ENCODE results near the gene GDI1. TPM values are rescaled to one million over a fixed set of nuclear protein-coding genes. Genes with fewer than 3 reads are reported as not detected.

Gene GDI1
- polyA plus RNA-seq, 2 of the 4 experiments (the other 2 are of a cell fraction): 124 to 128 TPM

DNA sequence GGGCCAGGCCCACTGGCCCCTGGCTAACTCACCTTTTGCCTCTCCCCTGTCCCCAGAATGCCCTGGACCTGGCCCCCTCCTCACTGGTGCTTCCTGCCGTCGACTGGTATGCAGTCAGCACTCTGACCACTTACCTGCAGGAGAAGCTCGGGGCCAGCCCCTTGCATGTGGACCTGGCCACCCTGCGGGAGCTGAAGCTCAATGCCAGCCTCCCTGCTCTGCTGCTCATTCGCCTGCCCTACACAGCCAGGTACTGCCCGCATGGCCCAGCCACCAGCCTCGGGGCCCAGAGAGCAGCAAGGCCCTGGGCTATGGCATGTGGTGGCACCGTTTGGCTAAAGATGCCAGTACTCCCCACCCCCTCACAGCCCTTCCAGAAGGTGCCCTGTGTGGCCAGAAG lies 4.7 kb upstream of the GDI1 start:
- H3K9me3 ChIP-seq: no peaks in the 10 kb centered on the region
- H3K4me1 ChIP-seq: peaks cover 14% of the 10 kb centered on the region; the same call in 2 of the 3 replicates
- ATAC-seq (no peak), FAIRE-seq (no peak), DNase-seq (ENCODE audit: low read depth in 1 of 2, low spot score in 1 of 2) (no peak)
- no peak overlapping the region for H3K4me3 ChIP-seq
- POLR2A ChIA-PET: no interaction called here
- H3K4me2 ChIP-seq: no peak overlapping the region
- CTCF ChIA-PET: interaction anchor here (0.5 to 1.7 kb wide), 4 partner anchors 16 to 487 kb away, joined by 3 to 4 read pairs (median 3); no protein-coding TSS in a partner anchor
- H3K27ac ChIP-seq: no peak overlapping the region
- no peak for TF ChIP-seq KDM5A (IDR thresholded peaks at IDR 0.05)
- WGBS (ENCODE audit: missing lambda C conversion rate): 90% methylated on average over 2 of the region's 8 CpGs

DNA sequence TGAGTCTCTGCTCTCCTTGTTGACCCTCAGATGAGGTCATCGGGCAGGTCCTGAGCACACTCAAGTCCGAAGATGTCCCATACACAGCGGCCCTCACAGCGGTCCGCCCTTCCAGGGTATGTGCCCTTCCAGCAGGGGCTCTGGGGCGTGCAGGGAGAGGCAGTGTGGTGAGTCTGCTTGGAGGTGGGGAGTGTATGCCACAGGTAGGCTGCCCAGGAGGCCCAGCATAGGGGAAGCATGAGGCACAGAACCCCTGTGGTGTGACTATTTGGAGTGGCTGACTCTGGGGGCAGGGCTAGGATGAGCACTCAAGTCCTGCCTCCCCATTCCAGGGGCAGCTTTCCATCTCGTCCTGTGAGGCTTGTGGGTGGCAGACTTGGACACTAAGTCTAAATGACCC lies 3.3 kb upstream of the GDI1 start:
- Histone ChIP-seq H3K9me3 (no peaks in the 10 kb centered on the region), H3K4me2 (no peak overlapping the region), H3K4me3 (no peak overlapping the region), H3K4me1 (peaks cover 16% of the 10 kb centered on the region; the same call in 2 of the 3 replicates), H3K27ac (no peak overlapping the region)
- no peak for FAIRE-seq
- WGBS (ENCODE audit: missing lambda C conversion rate): 85% methylated on average over 5 of the region's 7 CpGs
- CTCF ChIA-PET: interaction anchor here (1.7 kb wide), 1 partner anchor 17 kb away, joined by 3 read pairs; no protein-coding TSS in a partner anchor
- no peak for ATAC-seq
- no peak for DNase-seq (ENCODE audit: low read depth in 1 of 2, low spot score in 1 of 2)
- TF ChIP-seq, protein P1, sequence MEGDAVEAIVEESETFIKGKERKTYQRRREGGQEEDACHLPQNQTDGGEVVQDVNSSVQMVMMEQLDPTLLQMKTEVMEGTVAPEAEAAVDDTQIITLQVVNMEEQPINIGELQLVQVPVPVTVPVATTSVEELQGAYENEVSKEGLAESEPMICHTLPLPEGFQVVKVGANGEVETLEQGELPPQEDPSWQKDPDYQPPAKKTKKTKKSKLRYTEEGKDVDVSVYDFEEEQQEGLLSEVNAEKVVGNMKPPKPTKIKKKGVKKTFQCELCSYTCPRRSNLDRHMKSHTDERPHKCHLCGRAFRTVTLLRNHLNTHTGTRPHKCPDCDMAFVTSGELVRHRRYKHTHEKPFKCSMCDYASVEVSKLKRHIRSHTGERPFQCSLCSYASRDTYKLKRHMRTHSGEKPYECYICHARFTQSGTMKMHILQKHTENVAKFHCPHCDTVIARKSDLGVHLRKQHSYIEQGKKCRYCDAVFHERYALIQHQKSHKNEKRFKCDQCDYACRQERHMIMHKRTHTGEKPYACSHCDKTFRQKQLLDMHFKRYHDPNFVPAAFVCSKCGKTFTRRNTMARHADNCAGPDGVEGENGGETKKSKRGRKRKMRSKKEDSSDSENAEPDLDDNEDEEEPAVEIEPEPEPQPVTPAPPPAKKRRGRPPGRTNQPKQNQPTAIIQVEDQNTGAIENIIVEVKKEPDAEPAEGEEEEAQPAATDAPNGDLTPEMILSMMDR (IDR thresholded peaks at IDR 0.05): no peak
- TF ChIP-seq MAZ (IDR thresholded peaks at IDR 0.05; ENCODE audit: borderline replicate concordance, low read depth, low read length) (no peak), NR3C1 (IDR thresholded peaks at IDR 0.05) (no peak), RCOR1 (IDR thresholded peaks at IDR 0.05; ENCODE audit: low read depth, low read length) (no peak), SMC3 (IDR thresholded peaks at IDR 0.05) (no peak), POLR2AphosphoS2 (conservative IDR thresholded peaks at IDR 0.05; ENCODE audit: low read length) (no peak)
- TF ChIP-seq, protein P2, sequence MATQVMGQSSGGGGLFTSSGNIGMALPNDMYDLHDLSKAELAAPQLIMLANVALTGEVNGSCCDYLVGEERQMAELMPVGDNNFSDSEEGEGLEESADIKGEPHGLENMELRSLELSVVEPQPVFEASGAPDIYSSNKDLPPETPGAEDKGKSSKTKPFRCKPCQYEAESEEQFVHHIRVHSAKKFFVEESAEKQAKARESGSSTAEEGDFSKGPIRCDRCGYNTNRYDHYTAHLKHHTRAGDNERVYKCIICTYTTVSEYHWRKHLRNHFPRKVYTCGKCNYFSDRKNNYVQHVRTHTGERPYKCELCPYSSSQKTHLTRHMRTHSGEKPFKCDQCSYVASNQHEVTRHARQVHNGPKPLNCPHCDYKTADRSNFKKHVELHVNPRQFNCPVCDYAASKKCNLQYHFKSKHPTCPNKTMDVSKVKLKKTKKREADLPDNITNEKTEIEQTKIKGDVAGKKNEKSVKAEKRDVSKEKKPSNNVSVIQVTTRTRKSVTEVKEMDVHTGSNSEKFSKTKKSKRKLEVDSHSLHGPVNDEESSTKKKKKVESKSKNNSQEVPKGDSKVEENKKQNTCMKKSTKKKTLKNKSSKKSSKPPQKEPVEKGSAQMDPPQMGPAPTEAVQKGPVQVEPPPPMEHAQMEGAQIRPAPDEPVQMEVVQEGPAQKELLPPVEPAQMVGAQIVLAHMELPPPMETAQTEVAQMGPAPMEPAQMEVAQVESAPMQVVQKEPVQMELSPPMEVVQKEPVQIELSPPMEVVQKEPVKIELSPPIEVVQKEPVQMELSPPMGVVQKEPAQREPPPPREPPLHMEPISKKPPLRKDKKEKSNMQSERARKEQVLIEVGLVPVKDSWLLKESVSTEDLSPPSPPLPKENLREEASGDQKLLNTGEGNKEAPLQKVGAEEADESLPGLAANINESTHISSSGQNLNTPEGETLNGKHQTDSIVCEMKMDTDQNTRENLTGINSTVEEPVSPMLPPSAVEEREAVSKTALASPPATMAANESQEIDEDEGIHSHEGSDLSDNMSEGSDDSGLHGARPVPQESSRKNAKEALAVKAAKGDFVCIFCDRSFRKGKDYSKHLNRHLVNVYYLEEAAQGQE (IDR thresholded peaks at IDR 0.05): no peak
- POLR2A ChIA-PET: no interaction called here

DNA sequence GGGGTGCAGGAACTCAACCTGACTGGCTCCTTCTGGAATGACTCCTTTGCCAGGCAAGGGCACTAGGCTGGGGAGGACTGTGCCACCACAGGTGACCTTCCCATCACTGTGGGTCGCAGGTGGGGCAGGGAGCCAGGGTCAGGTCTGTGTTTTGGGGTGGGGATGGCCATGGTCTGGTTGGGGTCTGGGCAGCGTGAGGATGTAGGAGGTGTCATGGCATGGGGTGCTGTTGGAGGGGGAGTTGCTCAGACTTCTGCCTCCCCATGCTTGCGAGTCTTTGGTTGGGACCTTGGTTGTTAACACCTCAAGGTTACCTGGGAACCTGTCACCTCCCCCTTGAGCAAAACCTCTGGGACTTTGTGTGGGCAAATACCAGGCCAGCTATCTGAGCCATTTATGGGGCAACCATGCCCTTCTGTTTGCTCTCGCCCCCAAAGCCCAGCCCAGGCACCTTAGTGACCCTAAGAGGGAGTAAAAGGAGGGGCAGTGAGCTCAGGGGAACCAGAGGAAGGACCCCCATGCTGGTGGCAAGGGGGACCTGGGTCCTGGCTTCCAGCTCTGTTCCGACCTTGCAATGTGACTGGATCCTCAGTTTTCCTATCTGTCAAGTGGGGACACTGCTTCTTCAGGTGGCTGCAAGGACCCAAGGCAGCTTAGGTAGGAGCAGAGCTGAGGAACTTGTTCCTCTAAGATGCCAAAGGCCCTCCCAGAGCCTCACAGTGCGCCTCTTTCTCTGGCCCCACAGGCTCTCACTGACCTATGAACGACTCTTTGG lies 2.4 kb upstream of the GDI1 start:
- WGBS (ENCODE audit: missing lambda C conversion rate): 89% methylated on average over 6 of the region's 7 CpGs
- POLR2A ChIA-PET: interaction anchor here (0.6 kb wide), 1 partner anchor 9 kb away, joined by 3 read pairs; no protein-coding TSS in a partner anchor
- CTCF ChIA-PET: interaction anchor here (0.8 to 1.2 kb wide), 2 partner anchors 18 to 23 kb away, joined by 3 read pairs; no protein-coding TSS in a partner anchor
- Histone ChIP-seq H3K4me2 (no peak overlapping the region), H3K9me3 (no peaks in the 10 kb centered on the region), H3K27ac (no peak overlapping the region), H3K4me1 (peaks cover 13% of the 10 kb centered on the region; the same call in 2 of the 3 replicates), H3K4me3 (no peak overlapping the region)
- FAIRE-seq (no peak), DNase-seq (ENCODE audit: low read depth in 1 of 2, low spot score in 1 of 2) (no peak), ATAC-seq (no peak)
- TF ChIP-seq EP300 (IDR thresholded peaks at IDR 0.05) (no peak), KDM1A (IDR thresholded peaks at IDR 0.05; ENCODE audit: low read depth) (peak; percentile 82; the same call in 1 of the 2 replicates)

DNA sequence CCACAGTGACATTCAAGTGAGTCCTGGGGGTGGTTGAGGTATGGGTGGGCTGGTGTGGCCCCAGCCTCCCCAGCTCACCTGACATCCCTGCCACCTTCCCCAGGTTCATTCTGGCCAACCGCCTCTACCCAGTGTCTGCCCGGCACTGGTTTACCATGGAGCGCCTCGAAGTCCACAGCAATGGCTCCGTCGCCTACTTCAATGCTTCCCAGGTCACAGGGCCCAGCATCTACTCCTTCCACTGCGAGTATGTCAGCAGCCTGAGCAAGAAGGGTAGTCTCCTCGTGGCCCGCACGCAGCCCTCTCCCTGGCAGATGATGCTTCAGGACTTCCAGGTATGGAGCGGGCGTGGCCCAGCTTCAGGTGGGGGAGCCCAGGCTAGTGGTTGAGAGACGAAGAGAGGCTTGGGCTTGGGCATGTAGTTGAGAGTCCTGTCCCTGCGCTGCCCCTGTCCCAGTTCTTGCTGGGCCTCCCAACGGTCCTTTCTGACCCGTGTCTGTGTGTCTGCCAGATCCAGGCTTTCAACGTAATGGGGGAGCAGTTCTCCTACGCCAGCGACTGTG lies 1.7 kb upstream of the GDI1 start:
- no peak for FAIRE-seq
- no peak for ATAC-seq
- ChIA-PET POLR2A (interaction anchor here (1.2 kb wide), 1 partner anchor 37 kb away, joined by 3 read pairs; the partner anchor contains the start of gene RPL10), CTCF (interaction anchor here (0.8 to 1.2 kb wide), 3 partner anchors 10 to 23 kb away, joined by 3 read pairs; no protein-coding TSS in a partner anchor)
- no peak for DNase-seq (ENCODE audit: low read depth in 1 of 2, low spot score in 1 of 2)
- Histone ChIP-seq H3K4me1 (peaks cover 12% of the 10 kb centered on the region; the same call in 1 of the 3 replicates), H3K4me3 (no peak overlapping the region), H3K9me3 (no peaks in the 10 kb centered on the region), H3K27ac (no peak overlapping the region), H3K4me2 (no peak overlapping the region)
- WGBS (ENCODE audit: missing lambda C conversion rate): 100% methylated on average over 2 of the region's 19 CpGs
- TF ChIP-seq HOXB5 (CRISPR knock-in tag; IDR thresholded peaks at IDR 0.05): no peak
- TF ChIP-seq, protein P2 (IDR thresholded peaks at IDR 0.05): no peak
- TF ChIP-seq, protein P3, sequence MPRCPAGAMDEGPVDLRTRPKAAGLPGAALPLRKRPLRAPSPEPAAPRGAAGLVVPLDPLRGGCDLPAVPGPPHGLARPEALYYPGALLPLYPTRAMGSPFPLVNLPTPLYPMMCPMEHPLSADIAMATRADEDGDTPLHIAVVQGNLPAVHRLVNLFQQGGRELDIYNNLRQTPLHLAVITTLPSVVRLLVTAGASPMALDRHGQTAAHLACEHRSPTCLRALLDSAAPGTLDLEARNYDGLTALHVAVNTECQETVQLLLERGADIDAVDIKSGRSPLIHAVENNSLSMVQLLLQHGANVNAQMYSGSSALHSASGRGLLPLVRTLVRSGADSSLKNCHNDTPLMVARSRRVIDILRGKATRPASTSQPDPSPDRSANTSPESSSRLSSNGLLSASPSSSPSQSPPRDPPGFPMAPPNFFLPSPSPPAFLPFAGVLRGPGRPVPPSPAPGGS (IDR thresholded peaks at IDR 0.05): no peak
- TF ChIP-seq RAD21 (conservative IDR thresholded peaks at IDR 0.05 in 1 of 2, IDR thresholded peaks at IDR 0.05 in 1 of 2): no peak
- no peak for TF ChIP-seq TP53 (CRISPR knock-in tag; IDR thresholded peaks at IDR 0.05)
